Panc1 (cell line): Measurements from ENCODE around the gene INTS1.

Source experiments
- POLR2AphosphoS5 ChIP-seq: IDR thresholded peaks from 2 replicates; pipeline ENCODE4 v1.6.1; 2012; ENCODE audit warnings: mild to moderate bottlenecking, low read depth, low read length, moderate library complexity
- TCF7L2 ChIP-seq: IDR thresholded peaks from 2 replicates; pipeline ENCODE4 v1.6.1; 2011; ENCODE audit warnings: mild to moderate bottlenecking, low read depth, low read length, inconsistent platforms
- TF ChIP-seq, protein P1 (sequence below): fragments of 450-650 bp; IDR thresholded peaks from 2 replicates; pipeline ENCODE4 v1.5.1; 2017; ENCODE audit warnings: mild to moderate bottlenecking
- TF ChIP-seq, protein P2 (sequence below), 2 experiments: IDR thresholded peaks; 2 replicates each; pipeline ENCODE4 v1.6.1; 2011 to 2012; ENCODE audit warnings: low read depth in 2 of 2, control low read depth in 1 of 2, low read length in 1 of 2, mild to moderate bottlenecking in 1 of 2, moderate library complexity in 1 of 2; ENCODE audit not compliant: insufficient read depth in 1 of 2

DNA sequence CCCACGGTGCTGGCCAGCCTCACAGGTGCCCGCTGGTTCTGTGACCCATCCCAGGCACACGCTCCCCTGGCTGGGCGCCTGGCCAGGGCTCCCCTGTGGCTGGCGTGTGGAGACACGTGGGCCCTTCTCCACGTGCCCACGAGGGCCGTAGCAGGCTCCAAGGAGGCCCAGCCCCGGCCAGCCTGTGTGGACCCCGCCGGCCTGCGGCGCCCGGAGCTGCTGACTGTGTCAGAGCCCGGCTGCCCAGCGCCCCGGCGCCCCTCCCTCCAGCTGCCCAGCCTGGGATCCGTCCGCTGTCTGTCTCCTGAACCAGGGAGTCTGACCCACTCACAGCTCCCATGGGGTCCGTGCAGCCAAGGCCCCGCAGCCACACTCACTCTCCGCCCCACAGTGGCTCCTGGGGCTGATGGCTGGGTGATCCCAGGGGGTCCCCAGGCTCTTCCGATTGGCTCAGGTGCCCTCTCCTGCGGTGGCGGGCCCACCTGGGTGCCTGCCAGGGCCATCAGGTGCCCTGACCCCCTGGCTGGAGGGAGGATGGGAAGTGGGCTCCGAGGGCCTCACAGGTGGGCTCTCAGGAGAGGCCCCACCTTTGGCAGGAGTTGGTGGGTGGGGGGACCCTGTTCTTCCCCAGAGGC, 42.2 kb upstream of the INTS1 start:
- TF ChIP-seq, protein P1, sequence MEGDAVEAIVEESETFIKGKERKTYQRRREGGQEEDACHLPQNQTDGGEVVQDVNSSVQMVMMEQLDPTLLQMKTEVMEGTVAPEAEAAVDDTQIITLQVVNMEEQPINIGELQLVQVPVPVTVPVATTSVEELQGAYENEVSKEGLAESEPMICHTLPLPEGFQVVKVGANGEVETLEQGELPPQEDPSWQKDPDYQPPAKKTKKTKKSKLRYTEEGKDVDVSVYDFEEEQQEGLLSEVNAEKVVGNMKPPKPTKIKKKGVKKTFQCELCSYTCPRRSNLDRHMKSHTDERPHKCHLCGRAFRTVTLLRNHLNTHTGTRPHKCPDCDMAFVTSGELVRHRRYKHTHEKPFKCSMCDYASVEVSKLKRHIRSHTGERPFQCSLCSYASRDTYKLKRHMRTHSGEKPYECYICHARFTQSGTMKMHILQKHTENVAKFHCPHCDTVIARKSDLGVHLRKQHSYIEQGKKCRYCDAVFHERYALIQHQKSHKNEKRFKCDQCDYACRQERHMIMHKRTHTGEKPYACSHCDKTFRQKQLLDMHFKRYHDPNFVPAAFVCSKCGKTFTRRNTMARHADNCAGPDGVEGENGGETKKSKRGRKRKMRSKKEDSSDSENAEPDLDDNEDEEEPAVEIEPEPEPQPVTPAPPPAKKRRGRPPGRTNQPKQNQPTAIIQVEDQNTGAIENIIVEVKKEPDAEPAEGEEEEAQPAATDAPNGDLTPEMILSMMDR = no peak
- TF ChIP-seq TCF7L2 = no peak
- TF ChIP-seq POLR2AphosphoS5 = no peak
- TF ChIP-seq, protein P2, sequence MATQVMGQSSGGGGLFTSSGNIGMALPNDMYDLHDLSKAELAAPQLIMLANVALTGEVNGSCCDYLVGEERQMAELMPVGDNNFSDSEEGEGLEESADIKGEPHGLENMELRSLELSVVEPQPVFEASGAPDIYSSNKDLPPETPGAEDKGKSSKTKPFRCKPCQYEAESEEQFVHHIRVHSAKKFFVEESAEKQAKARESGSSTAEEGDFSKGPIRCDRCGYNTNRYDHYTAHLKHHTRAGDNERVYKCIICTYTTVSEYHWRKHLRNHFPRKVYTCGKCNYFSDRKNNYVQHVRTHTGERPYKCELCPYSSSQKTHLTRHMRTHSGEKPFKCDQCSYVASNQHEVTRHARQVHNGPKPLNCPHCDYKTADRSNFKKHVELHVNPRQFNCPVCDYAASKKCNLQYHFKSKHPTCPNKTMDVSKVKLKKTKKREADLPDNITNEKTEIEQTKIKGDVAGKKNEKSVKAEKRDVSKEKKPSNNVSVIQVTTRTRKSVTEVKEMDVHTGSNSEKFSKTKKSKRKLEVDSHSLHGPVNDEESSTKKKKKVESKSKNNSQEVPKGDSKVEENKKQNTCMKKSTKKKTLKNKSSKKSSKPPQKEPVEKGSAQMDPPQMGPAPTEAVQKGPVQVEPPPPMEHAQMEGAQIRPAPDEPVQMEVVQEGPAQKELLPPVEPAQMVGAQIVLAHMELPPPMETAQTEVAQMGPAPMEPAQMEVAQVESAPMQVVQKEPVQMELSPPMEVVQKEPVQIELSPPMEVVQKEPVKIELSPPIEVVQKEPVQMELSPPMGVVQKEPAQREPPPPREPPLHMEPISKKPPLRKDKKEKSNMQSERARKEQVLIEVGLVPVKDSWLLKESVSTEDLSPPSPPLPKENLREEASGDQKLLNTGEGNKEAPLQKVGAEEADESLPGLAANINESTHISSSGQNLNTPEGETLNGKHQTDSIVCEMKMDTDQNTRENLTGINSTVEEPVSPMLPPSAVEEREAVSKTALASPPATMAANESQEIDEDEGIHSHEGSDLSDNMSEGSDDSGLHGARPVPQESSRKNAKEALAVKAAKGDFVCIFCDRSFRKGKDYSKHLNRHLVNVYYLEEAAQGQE (IDR thresholded peaks at IDR 0.05; ENCODE audit: insufficient read depth in 1 of 2, low read depth in 2 of 2, low read length in 1 of 2) = no peak
